ENCODE results near the gene ELMO3.

DNA sequence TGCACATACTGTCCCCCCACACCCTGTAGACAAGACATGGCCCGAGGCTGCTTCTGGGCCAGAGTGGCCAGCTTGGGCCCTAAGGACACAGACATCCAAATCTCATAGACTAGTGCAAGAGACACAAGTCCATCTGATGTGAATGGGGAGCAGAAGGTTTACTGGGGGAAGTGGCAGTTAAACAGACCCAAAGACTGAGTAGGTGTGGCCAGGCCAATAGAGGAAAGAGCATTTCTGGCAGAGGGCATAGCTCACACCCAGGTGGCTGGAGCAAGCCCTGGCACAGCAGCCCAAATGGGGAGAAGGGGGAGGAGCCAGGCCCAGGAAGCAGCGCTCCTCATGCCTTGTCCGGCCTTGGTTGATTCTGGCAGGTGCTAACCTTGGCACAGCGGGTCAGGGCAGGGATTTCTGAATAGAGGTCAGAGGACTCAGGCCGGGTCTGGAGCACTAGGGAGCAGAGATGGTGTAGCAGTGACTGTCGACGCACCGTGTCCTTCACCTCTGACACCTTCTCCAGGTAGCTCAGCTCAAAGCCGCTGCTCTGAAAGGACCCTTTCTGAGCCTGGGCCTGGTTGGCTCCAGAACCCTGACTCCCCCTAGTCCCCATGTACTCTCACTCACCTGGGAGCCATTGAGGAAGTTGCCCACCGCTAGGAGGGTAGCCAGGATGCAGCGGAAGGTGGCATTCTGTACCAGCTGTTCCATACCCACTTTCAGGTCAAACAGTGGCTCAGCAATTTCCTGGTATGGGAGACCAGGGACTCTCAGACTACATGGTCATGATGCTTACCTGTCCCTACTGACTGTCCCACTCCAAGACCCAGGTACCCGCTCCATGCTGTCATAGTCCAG is 32.1 kb downstream of the ELMO3 start:
- no peak for TF ChIP-seq POLR2A (IDR thresholded peaks at IDR 0.05; ENCODE audit: low read depth, low read length)
- TF ChIP-seq TAF1 (IDR thresholded peaks at IDR 0.05; ENCODE audit: low read depth, low read length) = no peak
